HG02571 (cell line): ENCODE data around the gene GLS.
"Not testable (repeated sequence)": the region's sequence is repeated elsewhere in the genome, so short reads cannot be mapped to it uniquely, and the experiment has no call there.

Experiments
- ATAC-seq: cut with Tn5 transposase; IDR thresholded peaks from one replicate; pipeline ENCODE4 v1.9.1; 2021; ENCODE audit warnings: mild to moderate bottlenecking, moderate library complexity; ENCODE audit not compliant: unreplicated experiment

The GLS gene

DNA sequence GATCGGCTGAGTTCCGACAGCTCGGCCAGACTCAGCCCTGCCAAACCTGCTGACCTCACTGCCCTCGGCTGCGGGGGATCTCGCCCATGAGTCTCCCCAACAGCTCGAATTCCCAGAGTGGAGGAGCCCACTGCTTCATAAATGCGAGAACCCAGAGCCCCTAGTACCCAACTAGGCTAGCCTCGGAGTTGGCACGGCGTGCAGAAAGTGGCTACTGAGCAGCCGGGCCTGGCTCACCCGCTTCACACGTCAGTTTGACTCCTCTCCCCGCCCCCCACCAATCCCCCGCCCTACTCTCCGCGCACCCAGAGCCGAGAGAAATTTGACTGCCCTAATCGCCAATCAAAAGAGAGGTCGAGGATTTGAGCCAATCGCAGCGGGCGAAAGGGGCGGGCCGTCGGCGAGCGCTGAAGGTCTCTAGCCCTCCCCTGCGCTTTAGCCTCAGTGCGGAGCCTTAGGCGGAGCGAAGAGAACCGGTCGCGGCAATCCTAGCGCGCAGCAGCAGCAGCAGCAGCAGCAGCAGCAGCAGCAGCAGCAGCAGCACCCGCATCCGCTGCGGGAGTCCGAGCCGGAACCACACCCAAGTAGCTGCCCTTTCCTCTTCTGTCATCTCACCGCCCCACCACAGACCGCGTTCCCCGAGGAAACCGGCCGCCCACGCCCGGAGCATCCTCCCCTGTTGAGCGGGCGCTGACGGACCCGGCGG lies at the start of gene GLS:
Gene GLS (plus strand): TSS at position 444 of the 706 bp plus-strand sequence. CDS start 264 bp downstream, outside the sequence.
- peak; percentile 73 for ATAC-seq

DNA sequence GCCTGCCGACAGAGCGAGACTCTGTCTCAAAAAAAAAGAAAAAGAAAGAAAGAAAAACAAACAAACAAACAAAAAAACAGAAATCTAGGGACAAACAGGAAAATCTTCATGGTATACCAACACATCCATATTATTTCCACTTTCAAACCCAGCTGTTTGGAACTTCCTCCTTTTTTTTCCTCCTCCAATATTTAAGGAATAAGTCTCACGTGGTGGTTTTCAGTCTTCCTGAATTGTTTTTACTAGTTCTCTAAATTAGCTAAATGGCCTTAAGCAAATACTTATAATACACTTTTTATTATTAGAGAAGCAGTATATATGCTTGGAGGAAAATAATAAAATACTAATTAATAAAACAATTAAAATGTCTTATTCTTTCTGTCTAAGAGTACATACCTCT lies 48.7 kb upstream of the GLS start:
- ATAC-seq = no peak

- ATAC-seq = no peak
Measured at GRCh38 chr2:190834890-190835208, 45.8 kb upstream of the GLS start.

DNA sequence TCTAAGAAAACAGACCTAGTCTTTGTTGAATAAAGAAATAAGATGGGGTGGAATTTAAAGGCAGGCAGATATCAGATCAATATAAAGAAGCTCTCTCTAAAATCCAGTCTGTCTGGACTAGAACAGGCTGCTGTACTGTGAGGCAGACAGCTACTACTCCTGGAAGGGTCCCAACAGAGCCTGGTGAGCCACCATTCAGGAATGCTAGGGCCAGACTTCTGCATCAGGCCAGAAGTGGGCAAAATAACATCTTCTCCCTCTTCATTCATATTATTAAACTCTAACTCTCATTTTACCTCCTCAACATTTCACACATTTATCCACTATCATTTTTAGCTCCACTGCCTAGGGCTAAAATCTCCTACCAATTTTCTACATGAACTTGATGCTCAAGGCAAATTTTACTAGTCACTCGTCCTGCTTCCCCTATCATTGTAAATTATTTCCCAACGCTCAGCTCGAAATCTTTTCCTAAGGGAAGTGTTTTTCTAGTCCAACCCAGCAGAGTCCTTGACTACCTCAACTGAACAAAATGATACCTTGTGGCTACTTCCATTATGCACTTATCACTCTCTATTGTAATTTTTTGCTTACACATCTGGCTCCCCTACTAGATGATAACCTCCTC lies 45.2 kb upstream of the GLS start:
- no peak for ATAC-seq

GRCh38 chr2:190836767-190837166 lies 43.9 kb upstream of the GLS start:
- no peak for ATAC-seq

GRCh38 chr2:190837420-190837819 lies 43.2 kb upstream of the GLS start:
- no peak for ATAC-seq

DNA sequence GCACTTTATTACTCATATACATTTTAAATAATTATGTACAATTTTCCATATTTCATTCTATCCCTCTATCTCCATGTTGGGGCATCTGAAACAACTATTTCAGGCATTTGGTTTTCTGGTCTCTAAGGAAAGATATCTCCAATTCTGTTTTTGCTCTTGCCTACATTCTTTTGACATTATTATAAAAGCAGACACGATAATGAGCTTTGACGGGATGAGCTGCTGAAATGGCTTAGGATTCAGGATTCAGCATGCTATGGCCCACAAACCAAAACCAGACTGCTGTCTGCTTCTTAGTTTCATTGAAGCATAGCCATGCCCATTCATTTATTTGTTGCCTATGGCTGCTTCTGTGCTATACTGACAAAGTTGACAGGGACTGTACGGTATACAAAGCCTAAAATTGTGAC lies 42.7 kb upstream of the GLS start:
- ATAC-seq = no peak

GRCh38 chr2:190838492-190838910 lies 42.1 kb upstream of the GLS start:
- no peak for ATAC-seq

DNA sequence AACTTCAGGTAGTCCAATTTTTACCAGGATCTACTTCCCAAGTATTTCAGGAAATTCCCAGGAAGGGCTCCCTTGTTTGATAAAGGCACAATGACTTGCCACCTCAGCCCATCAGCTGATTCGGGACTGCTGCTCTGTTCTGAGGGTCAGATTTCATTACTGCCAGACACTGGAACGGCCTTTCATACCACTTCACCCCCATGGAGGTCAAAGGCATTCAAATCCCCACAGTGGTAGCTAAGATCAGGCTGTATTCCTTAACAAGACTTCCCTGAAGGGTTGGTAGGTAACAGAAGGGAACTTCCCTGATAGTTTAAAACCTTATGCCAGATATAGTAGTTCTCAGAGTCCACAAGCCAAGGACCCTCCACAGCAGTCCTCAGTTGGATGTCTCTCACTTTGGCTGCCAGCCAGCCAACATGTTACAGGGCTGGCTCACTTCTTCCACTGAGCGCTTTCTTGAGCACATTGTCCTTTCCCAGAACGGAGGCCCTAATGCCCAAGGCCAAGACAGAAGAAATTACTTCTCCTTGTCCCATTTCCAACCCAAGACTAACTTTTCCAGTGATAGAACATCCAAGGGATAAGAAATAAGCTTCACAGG lies 40.0 kb upstream of the GLS start:
- no peak for ATAC-seq

DNA sequence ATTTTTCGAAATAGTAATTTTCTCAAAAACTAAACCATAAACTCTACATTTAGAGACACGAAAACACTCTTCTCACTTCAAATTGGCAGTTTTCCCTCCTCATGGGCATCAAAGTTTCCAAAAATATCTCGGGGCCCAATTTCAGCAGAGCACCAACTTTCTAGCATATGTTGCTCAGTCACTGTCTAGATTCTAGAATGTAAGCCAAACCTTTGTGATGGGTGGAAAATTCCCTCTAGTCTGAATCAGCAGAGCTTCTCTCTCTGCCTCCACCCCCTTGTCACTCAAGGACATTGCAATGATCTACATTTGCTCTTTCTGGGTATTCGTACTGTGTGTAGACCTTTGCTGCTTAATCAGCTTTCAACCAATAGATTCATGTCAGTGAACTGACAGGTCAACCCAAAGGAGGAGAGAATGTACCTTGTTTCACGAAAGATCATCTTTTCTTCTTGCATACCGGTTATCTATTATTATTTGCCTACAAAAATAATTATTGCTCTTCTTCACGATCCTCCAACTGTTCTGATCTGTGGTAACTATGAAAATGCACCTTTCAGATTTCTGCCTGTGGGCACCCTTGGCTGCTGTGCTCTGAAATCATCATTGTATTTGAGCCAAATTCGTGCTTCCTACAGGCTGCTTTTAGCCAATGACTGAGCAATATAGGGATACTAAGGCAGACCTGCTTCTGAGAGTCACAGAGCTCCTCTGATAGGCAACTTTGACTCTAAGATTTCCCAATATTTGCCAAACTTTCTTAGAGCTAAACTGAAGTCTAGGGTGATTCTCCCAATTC lies 38.7 kb upstream of the GLS start:
- no peak for ATAC-seq

DNA sequence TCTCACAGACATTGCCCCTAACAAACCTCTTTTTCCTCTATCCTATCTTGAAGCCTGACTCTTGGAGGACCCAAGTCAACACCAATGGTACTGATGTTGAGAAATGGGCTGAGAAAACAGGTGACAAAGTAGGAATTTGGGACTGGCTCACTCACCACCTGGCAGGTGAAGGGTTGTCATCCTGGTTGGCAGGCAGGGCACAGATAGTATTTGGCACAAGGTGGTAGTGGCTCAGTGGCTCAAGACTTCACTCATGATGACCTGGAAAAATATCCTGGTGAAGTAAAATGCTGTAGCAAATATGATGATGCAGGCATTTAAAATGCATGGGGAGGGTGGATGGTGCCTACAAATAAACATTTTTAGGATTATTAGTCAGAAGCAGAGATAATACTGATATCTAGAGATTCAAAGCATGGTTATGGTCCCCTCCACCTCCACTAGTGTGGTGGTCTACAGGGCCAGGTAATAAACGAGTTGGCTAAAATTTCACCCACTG lies 38.0 kb upstream of the GLS start:
- no peak for ATAC-seq

DNA sequence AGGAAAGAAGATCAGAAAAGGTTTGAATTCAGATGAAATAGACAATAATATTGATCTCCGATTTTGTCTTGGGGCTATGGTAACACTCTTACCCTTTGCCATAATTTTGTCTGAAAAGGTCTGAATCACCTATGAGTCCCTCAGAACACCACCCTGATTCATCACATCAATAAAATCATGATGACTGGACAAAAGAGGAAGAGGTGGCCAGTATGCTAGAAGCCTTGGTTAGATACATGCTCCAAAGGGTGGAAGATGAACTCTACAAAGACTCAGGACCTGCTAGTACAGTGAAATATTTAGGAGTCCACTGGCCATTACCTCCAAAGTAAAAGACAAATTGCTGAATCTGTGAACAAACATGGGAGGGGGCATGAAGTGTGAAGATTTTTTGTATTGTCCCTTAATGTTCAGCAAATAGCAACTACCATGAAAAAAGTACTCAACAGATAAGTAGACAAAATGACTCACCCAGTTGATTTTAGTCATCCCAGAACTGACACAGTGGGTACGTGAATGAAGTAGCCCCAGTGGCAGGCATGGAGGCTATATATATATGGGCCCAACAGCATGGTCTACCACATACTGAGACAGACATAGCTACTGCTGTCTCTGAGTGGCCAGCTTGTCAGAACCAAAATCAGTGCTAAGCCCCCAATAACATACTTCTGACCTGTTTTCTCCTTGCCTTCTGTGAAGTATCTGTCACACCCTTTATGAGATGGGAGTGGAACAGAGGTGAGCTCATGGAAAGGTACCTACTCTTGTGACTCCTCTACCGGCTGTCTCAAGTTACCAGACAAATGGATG lies 36.5 kb upstream of the GLS start:
- peak; percentile 92 for ATAC-seq

DNA sequence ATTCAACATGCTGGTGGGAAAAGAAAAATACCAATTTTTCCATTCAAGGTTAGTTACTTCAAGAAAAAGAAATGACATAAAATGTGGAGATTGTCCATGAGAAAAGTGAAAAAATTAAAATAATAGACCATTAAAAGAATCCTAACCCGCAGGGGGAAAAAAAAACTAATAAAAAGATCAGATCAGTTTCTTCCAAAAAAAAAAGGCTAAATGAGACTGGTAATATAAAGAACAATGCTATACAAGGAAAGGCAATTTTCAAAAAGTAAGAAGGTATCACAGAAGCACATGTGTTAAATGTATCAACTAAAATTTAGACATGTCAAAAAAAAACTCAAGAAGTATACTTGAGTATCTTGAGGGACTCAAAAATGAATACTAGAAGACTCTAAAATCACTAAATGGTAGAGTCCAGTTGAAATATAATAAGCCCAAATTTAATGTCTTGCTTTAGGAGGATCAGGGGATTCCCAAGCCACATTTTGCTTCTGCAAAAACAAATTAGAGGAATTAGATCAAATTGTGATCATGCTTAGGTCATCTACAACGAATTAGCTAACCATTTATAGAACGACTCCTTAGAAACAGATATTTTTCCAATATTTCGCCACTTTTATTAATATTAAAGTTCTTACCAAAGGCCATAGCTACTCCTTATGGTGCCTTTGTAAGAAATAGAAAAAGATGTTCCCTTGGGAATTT lies 35.8 kb upstream of the GLS start:
- no peak for ATAC-seq

DNA sequence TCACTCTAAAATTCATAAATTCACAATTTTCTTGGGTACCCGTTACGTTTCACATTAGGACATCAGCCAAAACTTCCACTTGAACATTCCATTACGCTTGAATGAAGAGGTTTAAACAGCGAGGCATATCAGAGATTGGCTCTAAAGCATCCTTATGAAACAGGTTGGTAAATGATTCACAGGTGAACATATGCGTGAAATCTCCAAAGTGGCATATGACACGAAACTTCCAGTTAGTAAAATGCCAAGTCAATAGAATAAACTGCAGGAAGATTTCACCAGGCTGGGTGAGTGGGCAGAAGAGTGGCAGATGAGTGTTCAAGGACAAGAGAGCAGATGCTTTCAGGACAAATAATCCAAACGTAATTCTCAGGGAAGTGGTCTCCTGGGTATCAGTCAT lies 33.9 kb upstream of the GLS start:
- no peak for ATAC-seq

DNA sequence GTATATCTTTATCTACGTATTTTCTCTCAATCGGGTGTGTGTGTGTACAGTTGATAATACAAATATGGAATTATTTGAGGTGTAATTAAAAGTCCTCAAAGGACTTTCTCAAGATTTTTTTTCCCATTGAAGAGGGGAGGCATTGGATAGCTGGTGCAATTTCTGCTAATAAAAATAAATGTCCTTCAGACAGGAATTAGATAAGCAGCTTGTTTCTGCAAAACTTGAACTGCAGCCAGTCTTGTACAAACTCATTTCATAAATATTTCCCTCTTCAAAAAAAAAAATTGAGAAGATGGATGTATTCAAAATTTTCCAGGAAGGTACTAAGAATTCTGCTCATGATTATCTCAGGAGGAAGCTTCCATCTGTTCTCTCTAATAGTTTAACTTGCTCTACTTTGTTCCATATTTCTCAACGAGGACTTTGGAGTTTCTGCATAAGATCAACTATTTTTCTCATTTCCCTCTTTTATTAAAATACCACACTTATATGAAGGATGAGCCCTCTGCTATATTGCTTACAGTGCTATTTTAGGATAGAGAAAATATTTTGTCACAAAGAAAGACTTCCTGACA lies 33.0 kb upstream of the GLS start:
- no peak for ATAC-seq

DNA sequence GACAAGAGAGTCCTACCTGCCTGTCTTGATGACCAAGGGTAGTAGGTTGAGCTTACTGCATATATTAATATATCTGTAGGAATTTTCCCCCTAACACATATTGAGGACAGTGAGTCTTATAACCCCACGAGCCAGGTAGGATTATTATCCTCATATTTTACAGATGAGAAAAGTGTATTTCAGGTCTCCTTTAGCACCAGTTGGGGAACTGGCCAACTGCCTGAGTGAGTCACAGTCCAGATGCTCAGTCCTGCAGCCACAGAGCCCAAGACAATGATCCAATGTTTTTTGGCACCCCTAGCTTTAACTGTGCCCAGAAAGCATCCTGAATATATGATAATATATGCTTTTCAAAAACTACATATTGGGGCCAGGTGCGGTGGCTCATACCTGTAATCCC lies 30.8 kb upstream of the GLS start:
- ATAC-seq = no peak

GRCh38 chr2:190853022-190853421 lies 27.6 kb upstream of the GLS start:
- not testable (repeated sequence) for ATAC-seq

GRCh38 chr2:190853531-190854383 lies 26.9 kb upstream of the GLS start:
- no peak for ATAC-seq

GRCh38 chr2:190854726-190855125 lies 25.9 kb upstream of the GLS start:
- ATAC-seq = no peak
